NK-92 (cell line): ENCODE measurements around the gene PAX6.
"Not testable (repeated sequence)": the region's sequence is repeated elsewhere in the genome, so short reads cannot be mapped to it uniquely, and the experiment has no call there.

ENCODE experiments used
- DNase-seq: peaks from one replicate; lab custom pipeline; 2025; ENCODE audit not compliant: unreplicated experiment; lab: John Stamatoyannopoulos, UW

PAX6 gene

GRCh38 chr11:31770011-31770700 is 41.0 kb downstream of the PAX6 start:
- DNase-seq, result no peak

DNA sequence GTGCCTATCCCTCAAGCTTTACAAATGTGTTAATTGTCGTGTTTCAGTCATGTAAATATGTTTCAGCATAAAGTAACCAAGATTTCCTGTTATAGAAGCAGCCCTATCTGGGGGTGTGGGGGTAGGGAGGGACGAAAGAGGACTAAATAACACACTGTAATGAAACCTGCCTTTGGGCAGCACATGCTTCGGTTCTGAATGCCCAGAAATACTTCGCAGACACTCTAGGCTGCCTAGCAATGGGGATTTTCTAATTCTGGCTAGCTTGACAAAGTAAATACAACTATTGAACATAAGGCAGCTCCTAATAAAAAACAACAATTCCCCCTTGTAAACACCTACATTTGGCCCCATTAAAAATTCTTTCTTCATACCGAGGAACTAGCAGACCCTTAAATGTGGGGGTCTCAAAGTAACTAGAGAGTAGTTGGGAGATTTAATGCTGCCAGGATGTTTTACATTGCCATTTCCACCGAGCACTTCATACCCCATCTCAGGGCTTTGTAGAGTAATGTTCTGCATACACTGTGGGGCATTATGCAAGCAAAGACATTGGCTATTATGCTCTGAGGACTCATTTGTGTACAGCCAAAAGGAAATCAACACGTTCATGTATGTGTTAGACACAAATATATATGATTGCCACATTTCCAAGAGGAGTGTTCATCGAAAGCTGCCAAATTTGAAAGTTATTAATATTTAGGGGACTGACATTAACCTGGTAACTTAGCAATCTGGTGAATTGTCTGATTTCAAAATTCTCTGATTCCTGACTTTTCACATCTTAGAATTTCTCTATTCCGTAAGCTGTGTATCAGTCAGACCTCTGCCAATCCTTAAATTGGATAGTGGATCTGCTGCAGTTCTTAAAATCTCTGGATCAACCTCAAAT is 42.1 kb downstream of the PAX6 start:
- DNase-seq, result no peak

- DNase-seq, result no peak
Observed at GRCh38 chr11:31767685-31768084, 43.4 kb downstream of the PAX6 start.

- DNase-seq, result no peak
Observed at GRCh38 chr11:31767066-31767465, 44.1 kb downstream of the PAX6 start.

DNA sequence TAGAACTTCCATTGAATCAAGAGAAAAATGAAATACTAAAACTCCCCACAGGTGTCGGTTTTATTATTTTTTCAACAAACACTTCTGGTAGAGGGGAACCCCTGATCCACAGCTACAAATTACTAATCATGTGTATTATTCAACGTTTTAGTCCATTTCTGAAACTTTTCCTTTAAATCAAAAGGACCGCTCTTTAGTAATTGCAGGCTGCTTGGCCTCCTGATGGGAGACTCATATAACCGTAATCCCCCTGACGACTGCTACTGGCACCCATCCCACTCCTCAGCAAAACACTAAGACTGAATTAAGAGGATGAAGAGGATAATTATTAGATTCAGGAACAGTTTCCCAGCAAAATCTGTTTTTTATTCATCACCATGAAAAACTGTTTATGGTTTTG is 46.4 kb downstream of the PAX6 start:
- DNase-seq, result no peak

DNA sequence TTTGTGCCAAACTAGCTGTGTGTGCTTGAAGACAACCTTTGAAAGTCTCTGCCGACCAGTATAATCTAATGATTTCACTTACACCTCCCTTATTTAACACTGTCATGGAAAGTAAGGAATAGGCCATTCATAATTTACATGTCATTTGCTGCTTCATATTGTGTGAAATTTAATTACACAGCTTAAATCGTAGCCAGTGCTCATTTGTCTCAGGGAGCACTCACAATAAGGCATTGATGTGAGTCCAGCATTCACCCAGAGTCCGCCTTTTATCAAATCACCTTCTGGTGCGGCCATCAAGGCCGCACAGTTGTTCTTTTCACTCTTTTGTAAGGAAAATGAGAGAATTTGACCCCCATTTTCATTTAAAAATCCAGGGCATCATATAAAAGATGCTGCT is 46.9 kb downstream of the PAX6 start:
- DNase-seq, result no peak

DNA sequence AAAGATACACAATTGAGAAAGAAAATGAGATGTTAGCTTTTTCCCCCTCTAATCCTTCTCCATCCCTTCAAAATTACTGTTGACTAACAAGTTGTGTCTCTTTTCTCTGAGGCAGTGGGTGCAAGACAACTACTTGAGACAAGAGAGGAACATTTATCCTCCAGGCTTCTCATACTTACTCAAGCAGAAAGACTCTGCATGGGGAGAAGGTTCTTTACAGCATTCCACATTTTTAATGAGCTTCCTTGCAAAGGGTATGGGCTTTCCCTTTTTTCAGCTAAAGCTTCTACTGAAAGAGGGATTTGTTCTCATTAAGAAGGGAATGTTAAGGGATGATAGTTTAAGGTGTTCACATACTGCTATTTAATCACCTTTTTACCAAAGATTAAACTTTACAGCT is 47.8 kb downstream of the PAX6 start:
- DNase-seq, result no peak

GRCh38 chr11:31761636-31762035 is 49.5 kb downstream of the PAX6 start:
- DNase-seq, result no peak

- DNase-seq, result no peak
Observed at GRCh38 chr11:31757260-31757835, 53.8 kb downstream of the PAX6 start.

DNA sequence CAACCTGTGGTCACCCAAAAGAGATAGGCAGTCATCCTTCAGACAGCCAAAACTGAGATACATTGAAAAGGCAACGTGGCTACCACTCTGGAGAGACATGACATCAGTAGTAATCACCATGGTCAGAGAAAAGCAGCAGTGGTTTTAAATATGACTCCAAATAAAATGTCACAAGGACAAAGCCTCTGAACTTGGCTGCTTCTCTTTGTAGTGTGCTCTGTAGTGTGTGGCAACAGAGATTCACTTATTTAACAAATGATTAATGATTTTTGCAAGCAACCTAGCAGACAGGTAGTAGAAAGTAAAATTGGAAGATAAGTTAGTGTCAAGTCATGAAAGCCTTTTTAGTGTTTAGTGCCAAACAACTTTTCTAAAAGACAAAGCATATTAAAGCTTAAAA is 63.5 kb downstream of the PAX6 start:
- no peak for DNase-seq

GRCh38 chr11:31740731-31741368 is 70.3 kb downstream of the PAX6 start:
- not testable (repeated sequence) for DNase-seq

- no peak for DNase-seq
Observed at GRCh38 chr11:31740131-31740530, 71.0 kb downstream of the PAX6 start.
